ENCODE measurements around the gene BCOR. TPM values are rescaled to one million over a fixed set of nuclear protein-coding genes. Genes with fewer than 3 reads are reported as not detected.
A peak's percentile ranks its signal among the peaks of the same experiment; 100 is the strongest.

The BCOR gene
- total and polyA plus RNA-seq, 9 of the 15 experiments (the other 6 are each of a cell fraction or from before 2014, with no cell fraction given): 27.5 to 113 (median 37.6) TPM

DNA sequence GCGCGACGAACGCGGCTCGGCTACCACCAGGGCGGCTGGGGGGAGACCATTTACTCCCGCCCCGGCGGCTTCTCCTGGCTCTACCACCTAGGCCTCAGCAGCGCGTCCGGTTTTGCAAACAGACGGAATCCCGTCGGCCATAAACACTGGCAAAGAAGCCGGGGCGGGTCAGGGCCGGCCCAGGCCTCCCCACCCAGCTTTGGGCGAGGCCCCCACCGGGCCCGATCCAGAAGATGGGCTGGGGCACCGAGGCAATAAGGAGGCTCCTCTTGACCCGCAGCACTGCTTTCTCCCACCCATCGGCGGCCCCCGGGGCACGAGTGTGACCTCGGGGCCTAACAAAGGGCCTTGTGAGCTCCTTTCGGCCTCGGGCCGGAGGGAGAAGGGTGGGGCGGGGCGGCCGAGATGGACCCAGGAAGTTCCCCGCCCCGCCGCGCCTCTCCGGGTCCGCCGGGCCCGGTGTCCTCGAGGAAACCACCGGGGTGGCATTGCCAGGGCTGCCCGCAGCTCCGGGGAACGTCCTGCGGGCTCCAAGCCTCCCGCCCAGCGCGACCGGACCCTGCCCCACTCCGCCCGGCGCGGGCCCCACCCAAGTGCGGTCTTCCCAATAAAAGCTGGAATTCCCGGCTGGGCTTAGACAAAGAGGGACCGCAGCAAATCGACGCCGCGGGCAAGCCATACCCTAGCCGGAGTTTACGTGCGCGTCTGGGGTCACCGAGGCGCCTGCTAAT lies 5.9 kb downstream of the BCOR start (continued):
- TF ChIP-seq, protein P1, sequence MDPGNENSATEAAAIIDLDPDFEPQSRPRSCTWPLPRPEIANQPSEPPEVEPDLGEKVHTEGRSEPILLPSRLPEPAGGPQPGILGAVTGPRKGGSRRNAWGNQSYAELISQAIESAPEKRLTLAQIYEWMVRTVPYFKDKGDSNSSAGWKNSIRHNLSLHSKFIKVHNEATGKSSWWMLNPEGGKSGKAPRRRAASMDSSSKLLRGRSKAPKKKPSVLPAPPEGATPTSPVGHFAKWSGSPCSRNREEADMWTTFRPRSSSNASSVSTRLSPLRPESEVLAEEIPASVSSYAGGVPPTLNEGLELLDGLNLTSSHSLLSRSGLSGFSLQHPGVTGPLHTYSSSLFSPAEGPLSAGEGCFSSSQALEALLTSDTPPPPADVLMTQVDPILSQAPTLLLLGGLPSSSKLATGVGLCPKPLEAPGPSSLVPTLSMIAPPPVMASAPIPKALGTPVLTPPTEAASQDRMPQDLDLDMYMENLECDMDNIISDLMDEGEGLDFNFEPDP (CRISPR knock-in tag; IDR thresholded peaks at IDR 0.05): no peak
- TF ChIP-seq ETS2 (tag; IDR thresholded peaks at IDR 0.05; ENCODE audit: borderline replicate concordance, poor library complexity, severe bottlenecking) (no peak), ZNF592 (IDR thresholded peaks at IDR 0.05) (0 out of 2 replicates have a peak, but pooled peaks have one; percentile 19), ZNF24 (IDR thresholded peaks at IDR 0.05) (no peak), SMARCA4 (IDR thresholded peaks at IDR 0.05) (no peak), CREB5 (CRISPR knock-in tag; IDR thresholded peaks at IDR 0.05) (no peak), MBD2 (IDR thresholded peaks at IDR 0.05; ENCODE audit: borderline replicate concordance, low read depth) (no peak), C11orf30 (IDR thresholded peaks at IDR 0.05; ENCODE audit: low read depth) (no peak), ELF4 (CRISPR knock-in tag; IDR thresholded peaks at IDR 0.05) (no peak), MED1 (CRISPR knock-in tag; IDR thresholded peaks at IDR 0.05; ENCODE audit: borderline replicate concordance) (no peak), MAX (CRISPR knock-in tag; IDR thresholded peaks at IDR 0.05) (no peak)
- TF ChIP-seq, protein P2, sequence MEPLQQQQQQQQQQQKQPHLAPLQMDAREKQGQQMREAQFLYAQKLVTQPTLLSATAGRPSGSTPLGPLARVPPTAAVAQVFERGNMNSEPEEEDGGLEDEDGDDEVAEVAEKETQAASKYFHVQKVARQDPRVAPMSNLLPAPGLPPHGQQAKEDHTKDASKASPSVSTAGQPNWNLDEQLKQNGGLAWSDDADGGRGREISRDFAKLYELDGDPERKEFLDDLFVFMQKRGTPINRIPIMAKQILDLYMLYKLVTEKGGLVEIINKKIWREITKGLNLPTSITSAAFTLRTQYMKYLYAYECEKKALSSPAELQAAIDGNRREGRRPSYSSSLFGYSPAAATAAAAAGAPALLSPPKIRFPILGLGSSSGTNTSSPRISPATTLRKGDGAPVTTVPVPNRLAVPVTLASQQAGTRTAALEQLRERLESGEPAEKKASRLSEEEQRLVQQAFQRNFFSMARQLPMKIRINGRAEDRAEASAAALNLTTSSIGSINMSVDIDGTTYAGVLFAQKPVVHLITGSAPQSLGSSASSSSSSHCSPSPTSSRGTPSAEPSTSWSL (CRISPR knock-in tag; IDR thresholded peaks at IDR 0.05; ENCODE audit: borderline replicate concordance): no peak
- TF ChIP-seq, protein P3, sequence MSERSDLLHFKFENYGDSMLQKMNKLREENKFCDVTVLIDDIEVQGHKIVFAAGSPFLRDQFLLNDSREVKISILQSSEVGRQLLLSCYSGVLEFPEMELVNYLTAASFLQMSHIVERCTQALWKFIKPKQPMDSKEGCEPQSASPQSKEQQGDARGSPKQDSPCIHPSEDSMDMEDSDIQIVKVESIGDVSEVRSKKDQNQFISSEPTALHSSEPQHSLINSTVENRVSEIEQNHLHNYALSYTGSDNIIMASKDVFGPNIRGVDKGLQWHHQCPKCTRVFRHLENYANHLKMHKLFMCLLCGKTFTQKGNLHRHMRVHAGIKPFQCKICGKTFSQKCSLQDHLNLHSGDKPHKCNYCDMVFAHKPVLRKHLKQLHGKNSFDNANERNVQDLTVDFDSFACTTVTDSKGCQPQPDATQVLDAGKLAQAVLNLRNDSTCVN (CRISPR knock-in tag; IDR thresholded peaks at IDR 0.05): no peak
- TF ChIP-seq, protein P4, sequence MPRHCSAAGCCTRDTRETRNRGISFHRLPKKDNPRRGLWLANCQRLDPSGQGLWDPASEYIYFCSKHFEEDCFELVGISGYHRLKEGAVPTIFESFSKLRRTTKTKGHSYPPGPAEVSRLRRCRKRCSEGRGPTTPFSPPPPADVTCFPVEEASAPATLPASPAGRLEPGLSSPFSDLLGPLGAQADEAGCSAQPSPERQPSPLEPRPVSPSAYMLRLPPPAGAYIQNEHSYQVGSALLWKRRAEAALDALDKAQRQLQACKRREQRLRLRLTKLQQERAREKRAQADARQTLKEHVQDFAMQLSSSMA (CRISPR knock-in tag; IDR thresholded peaks at IDR 0.05): no peak
